Stimulated activated naive CD4-positive, alpha-beta T cell treated with Interleukin-2 at 50 U/mL for 16 hours (primary cell): ENCODE measurements around the gene PEX10.
"Not testable (repeated sequence)": the region's sequence is repeated elsewhere in the genome, so short reads cannot be mapped to it uniquely, and the experiment has no call there.

ENCODE experiments used
- DNase-seq: peaks from one replicate; lab custom pipeline; 2025; lab: John Stamatoyannopoulos, UW

Gene PEX10

GRCh38 chr1:2443277-2444137, 31.1 kb upstream of the PEX10 start:
- DNase-seq: no peak

GRCh38 chr1:2442661-2443060, 30.3 kb upstream of the PEX10 start:
- no peak for DNase-seq

GRCh38 chr1:2441746-2442145, 29.4 kb upstream of the PEX10 start:
- DNase-seq: no peak

GRCh38 chr1:2440346-2440745, 28.0 kb upstream of the PEX10 start:
- not testable (repeated sequence) for DNase-seq

GRCh38 chr1:2439369-2439768, 27.0 kb upstream of the PEX10 start:
- no peak for DNase-seq

- no peak for DNase-seq
Measured at GRCh38 chr1:2438641-2439040, 26.3 kb upstream of the PEX10 start.

- DNase-seq: no peak
Measured at GRCh38 chr1:2438038-2438437, 25.7 kb upstream of the PEX10 start.

- DNase-seq: no peak
Measured at GRCh38 chr1:2437617-2438016, 25.3 kb upstream of the PEX10 start.

GRCh38 chr1:2436876-2437275, 24.5 kb upstream of the PEX10 start:
- no peak for DNase-seq

- no peak for DNase-seq
Measured at GRCh38 chr1:2435746-2436355, 23.5 kb upstream of the PEX10 start.

- DNase-seq: no peak
Measured at GRCh38 chr1:2435091-2435490, 22.7 kb upstream of the PEX10 start.

GRCh38 chr1:2433936-2434655, 21.7 kb upstream of the PEX10 start:
- no peak for DNase-seq

- no peak for DNase-seq
Measured at GRCh38 chr1:2433196-2433595, 20.8 kb upstream of the PEX10 start.

- DNase-seq: no peak
Measured at GRCh38 chr1:2432441-2432844, 20.1 kb upstream of the PEX10 start.

- no peak for DNase-seq
Measured at GRCh38 chr1:2431518-2431917, 19.2 kb upstream of the PEX10 start.

GRCh38 chr1:2431103-2431502, 18.7 kb upstream of the PEX10 start:
- DNase-seq: no peak

GRCh38 chr1:2430592-2430973, 18.2 kb upstream of the PEX10 start:
- no peak for DNase-seq

- DNase-seq: no peak
Measured at GRCh38 chr1:2429780-2430591, 17.6 kb upstream of the PEX10 start.

- no peak for DNase-seq
Measured at GRCh38 chr1:2428490-2428889, 16.1 kb upstream of the PEX10 start.

- DNase-seq: no peak
Measured at GRCh38 chr1:2427976-2428375, 15.6 kb upstream of the PEX10 start.

GRCh38 chr1:2427051-2427450, 14.7 kb upstream of the PEX10 start:
- no peak for DNase-seq

GRCh38 chr1:2426540-2426939, 14.2 kb upstream of the PEX10 start:
- no peak for DNase-seq
